ENCODE results near the gene ZNF804B. TPM values are rescaled to one million over a fixed set of nuclear protein-coding genes. Genes with fewer than 3 reads are reported as not detected.

ZNF804B gene
- total and polyA plus RNA-seq, 12 donors, result 0.07 TPM; not detected in 11

DNA sequence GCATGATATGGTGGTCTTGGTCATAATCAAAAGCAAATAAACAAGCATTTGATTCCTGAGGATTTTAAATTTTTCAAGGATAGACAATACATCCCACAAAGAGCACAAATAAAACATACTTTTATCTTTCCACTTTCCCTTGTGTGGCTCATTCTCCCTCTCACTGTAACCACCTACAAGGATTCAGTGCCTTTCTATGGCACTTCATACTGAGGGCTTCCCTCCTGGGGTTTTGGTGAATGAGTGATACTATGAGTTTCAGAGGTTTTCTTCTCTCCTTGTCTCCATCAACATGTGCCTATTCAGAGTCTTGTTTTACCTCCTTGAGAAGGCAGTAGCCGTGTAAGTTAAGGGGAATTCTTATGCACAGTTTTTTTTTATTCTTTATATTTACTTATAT lies 332.1 kb downstream of the ZNF804B start:
- no peaks in the 10 kb centered on the region for H3K36me3 ChIP-seq
- no peak for DNase-seq
- no peak overlapping the region for H3K27ac ChIP-seq
- no peak for ATAC-seq
- H3K4me1 ChIP-seq, result no peaks in the 10 kb centered on the region
- WGBS, 2 donors, result 75 to 78% methylated on average over 1 of the region's 1 CpG
- H3K4me3 ChIP-seq, result no peak overlapping the region
- TF ChIP-seq, protein P1, sequence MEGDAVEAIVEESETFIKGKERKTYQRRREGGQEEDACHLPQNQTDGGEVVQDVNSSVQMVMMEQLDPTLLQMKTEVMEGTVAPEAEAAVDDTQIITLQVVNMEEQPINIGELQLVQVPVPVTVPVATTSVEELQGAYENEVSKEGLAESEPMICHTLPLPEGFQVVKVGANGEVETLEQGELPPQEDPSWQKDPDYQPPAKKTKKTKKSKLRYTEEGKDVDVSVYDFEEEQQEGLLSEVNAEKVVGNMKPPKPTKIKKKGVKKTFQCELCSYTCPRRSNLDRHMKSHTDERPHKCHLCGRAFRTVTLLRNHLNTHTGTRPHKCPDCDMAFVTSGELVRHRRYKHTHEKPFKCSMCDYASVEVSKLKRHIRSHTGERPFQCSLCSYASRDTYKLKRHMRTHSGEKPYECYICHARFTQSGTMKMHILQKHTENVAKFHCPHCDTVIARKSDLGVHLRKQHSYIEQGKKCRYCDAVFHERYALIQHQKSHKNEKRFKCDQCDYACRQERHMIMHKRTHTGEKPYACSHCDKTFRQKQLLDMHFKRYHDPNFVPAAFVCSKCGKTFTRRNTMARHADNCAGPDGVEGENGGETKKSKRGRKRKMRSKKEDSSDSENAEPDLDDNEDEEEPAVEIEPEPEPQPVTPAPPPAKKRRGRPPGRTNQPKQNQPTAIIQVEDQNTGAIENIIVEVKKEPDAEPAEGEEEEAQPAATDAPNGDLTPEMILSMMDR (IDR thresholded peaks at IDR 0.05), result no peak
- H3K27me3 ChIP-seq, result no peaks in the 10 kb centered on the region
- intact Hi-C loops (cut with DNase I), result no loop called here
- H3K9me3 ChIP-seq, result no peaks in the 10 kb centered on the region

DNA sequence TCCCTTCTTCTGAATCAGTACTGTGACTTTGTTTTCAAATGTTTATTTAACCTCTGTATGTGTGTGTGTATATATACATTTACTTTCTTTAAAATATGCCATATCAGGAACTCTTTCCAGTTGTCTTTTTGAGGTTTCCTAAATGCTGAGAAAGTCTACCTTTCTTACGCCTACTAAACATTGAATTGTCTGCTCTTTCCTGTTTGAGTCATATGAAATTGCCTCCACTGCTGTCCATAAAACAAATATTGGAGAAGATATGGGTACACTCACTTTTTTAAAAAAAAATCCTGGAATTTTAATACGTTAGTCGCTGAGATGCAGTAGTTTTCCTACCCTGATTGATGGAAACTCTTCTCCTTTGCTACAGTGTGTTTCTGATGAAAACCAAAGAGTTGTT lies 334.8 kb downstream of the ZNF804B start:
- TF ChIP-seq, protein P1 (IDR thresholded peaks at IDR 0.05), result no peak
- ATAC-seq, result no peak
- Histone ChIP-seq H3K27me3 (no peaks in the 10 kb centered on the region), H3K4me1 (no peaks in the 10 kb centered on the region), H3K27ac (no peak overlapping the region), H3K9me3 (no peaks in the 10 kb centered on the region), H3K36me3 (no peaks in the 10 kb centered on the region), H3K4me3 (no peak overlapping the region)
- 84% methylated on average over 3 of the region's 3 CpGs for WGBS, 2 donors
- no peak for DNase-seq
- intact Hi-C loops (cut with DNase I), result no loop called here

DNA sequence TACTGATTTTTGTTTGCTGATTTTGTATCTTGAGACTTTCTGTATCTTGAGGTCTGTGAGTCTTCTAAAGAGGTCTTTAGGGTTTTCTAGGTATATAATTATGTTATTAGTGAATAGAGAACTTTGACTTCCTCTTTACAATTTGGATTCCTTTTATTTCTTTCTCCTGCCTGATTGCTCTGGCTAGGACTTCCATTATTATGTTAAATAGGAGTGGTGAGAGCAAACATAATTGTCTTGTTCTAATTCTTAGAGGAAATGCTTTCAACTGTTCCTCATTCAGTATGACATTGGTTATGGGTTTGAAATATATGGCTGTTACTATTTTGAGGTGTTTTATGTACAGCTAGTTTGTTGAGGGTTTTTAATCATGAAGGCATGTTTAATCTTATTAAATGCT lies 344.1 kb downstream of the ZNF804B start:
- no peaks in the 10 kb centered on the region for H3K27me3 ChIP-seq
- no peaks in the 10 kb centered on the region for H3K36me3 ChIP-seq
- ATAC-seq (no peak), DNase-seq (no peak)
- TF ChIP-seq, protein P1 (IDR thresholded peaks at IDR 0.05), result no peak
- no peak overlapping the region for H3K4me3 ChIP-seq
- H3K9me3 ChIP-seq, result peaks cover 0 to 12% (median 0%) of the 10 kb centered on the region in 11 donors
- H3K4me1 ChIP-seq, result no peaks in the 10 kb centered on the region
- H3K27ac ChIP-seq, result no peak overlapping the region
- intact Hi-C loops (cut with DNase I), result no loop called here

DNA sequence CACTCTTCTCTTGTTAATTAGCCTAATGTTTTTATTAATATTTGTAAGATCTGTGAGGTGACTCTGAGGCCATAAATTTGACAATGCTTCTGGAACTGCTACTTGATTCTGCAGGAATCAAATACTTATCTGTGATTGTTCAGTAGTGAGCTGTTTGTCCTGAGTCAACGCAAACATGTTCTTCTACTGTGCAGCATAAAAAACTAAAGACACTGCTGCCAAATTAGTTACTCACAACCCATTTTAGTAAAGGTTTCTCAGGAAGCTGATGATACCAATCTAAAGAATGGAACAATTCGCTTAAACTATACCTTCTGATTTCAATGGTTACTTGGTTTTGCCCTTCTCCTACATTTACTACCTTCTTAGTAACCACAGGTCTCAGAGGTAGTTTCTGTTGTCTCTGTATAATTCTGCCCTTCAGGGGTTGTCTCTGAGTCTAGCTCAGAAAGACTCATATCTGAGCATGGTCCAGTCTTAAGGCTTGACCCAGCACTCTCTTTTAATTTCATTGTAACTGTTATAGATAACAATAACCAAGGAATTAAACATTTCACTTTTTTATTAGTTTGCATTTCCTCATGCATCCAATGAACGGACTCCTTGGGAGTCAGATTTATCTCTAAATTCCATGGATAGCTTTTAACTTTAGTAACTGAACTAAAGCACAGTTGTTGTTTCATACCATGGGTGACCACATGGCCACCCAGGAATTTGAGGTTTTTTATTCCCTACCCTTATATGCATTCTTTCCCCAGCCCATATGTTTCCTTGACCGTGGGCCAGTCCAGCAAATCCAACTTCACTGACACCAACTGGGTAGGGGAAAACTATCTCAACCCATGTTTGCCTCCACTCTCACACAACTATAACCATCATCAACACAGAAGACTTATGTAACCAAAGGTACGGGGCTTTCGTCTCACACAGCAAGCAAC lies 345.5 kb downstream of the ZNF804B start:
- ATAC-seq (no peak), DNase-seq (no peak)
- peaks cover 0 to 12% (median 0%) of the 10 kb centered on the region in 11 donors for H3K9me3 ChIP-seq
- intact Hi-C loops (cut with DNase I), result no loop called here
- 81 to 83% methylated on average over 6 of the region's 6 CpGs for WGBS, 2 donors
- H3K4me1 ChIP-seq, result no peaks in the 10 kb centered on the region
- H3K27me3 ChIP-seq, result no peaks in the 10 kb centered on the region
- no peaks in the 10 kb centered on the region for H3K36me3 ChIP-seq
- H3K4me3 ChIP-seq, result no peak overlapping the region
- TF ChIP-seq, protein P1 (IDR thresholded peaks at IDR 0.05), result no peak
- H3K27ac ChIP-seq, result no peak overlapping the region
